GM23248 (cell line): ENCODE measurements around the gene PLXDC1.

ENCODE experiments used
- EZH2 ChIP-seq: fragments of 200-600 bp; sonication (generic); IDR thresholded peaks from 2 replicates; pipeline ENCODE4 v1.6.1; 2018; ENCODE audit warnings: antibody characterized with exemption, mild to moderate bottlenecking; ENCODE audit not compliant: insufficient read depth, poor library complexity, severe bottlenecking
- EZH2phosphoT487 ChIP-seq: fragments of 200-600 bp; sonication (generic); IDR thresholded peaks from 2 replicates; pipeline ENCODE4 v1.6.1; 2018; ENCODE audit warnings: antibody characterized with exemption, moderate library complexity, mild to moderate bottlenecking, low read depth; ENCODE audit not compliant: insufficient read depth

GRCh38 chr17:39077866-39078265 lies 73.6 kb downstream of the PLXDC1 start:
- no peak for TF ChIP-seq EZH2
- TF ChIP-seq EZH2phosphoT487, result no peak
